GM19025 (cell line): ENCODE data around the gene DHX15.
"Not testable (repeated sequence)": the region's sequence is repeated elsewhere in the genome, so short reads cannot be mapped to it uniquely, and the experiment has no call there.

Experiments
- ATAC-seq: cut with Tn5 transposase; IDR thresholded peaks from one replicate; pipeline ENCODE4 v1.9.1; 2021; ENCODE audit warnings: mild to moderate bottlenecking, low read depth, moderate library complexity; ENCODE audit not compliant: unreplicated experiment

The DHX15 gene

GRCh38 chr4:24550441-24551175 is 33.7 kb downstream of the DHX15 start:
- no peak for ATAC-seq

- ATAC-seq, result no peak
Observed at GRCh38 chr4:24547979-24548378, 36.4 kb downstream of the DHX15 start.

DNA sequence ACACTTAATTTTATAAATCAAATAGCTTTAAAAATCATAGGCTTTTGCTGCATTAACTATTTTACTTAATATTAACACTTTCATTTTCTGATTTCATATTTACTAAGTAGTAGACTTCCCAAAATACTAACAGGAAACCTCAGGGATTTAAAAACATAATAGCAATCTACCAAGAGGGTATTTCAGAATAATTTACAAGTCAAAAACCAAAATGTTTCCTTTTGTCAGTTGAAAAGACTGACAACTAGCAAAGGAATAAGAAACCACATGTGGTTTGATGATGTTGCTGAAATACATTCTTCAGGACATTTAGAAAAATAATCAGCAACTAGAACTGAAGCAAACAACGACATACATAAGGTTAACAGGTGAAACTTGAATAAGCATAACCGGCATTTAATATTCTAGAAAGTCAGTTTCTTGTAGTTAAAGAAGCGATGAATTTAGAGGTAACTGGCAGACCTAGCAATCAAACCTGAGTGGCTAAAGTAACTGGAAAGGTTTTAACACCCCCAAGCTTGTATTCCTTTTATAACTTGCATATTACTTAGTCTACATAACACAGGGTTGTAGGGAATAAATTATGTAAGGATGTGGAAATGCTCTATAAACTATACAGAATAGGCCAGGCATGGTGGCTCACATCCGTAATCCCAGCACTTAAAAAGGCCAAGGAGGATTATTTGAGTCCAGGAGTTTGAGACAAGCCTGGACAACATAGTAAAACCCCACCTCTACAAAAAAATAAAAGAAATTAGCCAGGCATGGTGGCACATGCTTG is 40.0 kb downstream of the DHX15 start:
- ATAC-seq, result no peak

- no peak for ATAC-seq
Observed at GRCh38 chr4:24537025-24537424, 47.3 kb downstream of the DHX15 start.

GRCh38 chr4:24535399-24535798 is 49.0 kb downstream of the DHX15 start:
- no peak for ATAC-seq

GRCh38 chr4:24533364-24533763 is 51.0 kb downstream of the DHX15 start:
- ATAC-seq, result no peak

- ATAC-seq, result peak; percentile 97
Observed at GRCh38 chr4:24529555-24529954, 54.8 kb downstream of the DHX15 start.

GRCh38 chr4:24527371-24527770 is 57.0 kb downstream of the DHX15 start:
- no peak for ATAC-seq

GRCh38 chr4:24521544-24521943 is 62.8 kb downstream of the DHX15 start:
- no peak for ATAC-seq

DNA sequence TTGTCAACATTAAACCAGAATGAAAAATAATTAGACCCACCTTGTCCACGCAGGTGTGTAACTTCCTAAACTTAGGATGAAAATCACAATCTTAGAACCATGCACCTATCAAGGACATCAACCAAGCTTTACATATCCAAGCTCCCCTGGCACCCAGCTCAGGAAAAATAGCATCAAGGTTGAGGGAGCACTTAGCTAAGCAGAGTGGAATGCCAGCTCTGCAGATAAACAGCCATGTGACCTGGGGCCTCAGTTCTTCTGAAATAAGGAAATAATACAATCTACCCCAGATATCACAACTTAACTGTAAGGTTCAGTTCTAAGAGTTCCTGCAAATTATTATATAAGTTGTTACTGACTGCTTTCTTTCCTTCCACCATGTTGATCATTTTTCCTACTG is 64.7 kb downstream of the DHX15 start:
- no peak for ATAC-seq

- no peak for ATAC-seq
Observed at GRCh38 chr4:24517676-24518075, 66.7 kb downstream of the DHX15 start.

DNA sequence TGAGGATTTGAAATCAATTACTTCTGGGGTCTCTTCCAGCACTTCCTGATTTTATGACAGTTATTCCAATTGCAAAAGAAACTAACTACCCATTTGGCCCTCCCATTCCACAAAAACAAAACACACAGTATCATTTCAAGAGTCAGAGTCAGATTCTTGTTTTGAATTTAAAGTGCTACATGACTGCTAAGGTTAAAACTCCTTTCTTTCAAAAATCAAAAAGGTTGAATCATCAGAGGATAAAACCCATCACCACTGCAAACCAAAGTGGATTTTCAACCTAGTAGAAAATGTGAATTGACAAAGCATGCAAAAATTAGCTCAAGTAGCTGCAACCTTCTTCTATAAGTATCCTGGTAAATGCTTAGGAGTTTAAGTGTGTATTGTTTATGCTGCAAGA is 67.4 kb downstream of the DHX15 start:
- ATAC-seq, result no peak

DNA sequence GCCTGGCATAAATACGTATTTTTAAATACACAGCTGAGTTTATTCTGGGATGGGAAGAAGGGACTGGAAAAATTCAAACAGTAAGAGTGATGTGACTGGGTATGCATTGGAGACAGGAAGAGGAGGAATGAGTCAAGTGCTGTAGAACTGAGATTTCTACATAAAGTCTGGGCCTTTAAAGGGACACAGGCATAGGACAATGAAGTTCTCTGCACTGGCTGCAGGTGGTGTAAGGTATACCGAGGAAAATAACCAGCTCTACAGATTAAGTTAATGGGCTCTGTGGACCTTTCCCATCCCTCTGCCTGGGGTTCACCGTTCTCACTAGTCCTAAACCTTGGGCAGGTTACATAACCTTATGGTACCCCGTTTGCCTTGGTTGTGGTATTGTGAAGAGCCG is 68.7 kb downstream of the DHX15 start:
- no peak for ATAC-seq

DNA sequence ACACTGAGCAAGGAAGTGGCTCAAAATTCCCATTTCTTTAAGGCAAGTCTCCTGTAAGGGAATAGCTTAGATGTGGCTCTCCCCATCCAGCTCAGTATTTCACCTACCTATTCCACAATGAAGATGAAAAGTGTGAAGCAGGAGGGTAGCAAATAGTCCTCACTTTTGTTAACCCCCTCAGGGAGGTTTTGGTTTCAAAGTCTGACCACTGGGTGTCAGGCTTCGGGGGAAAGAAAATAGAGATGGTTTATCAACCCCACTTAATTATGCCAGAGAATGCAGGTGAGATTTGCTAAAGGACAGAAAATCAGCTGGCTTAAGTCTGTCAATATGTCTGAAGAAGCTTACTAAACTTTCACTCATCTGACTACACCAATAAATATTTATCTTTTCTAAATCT is 69.5 kb downstream of the DHX15 start:
- no peak for ATAC-seq

- no peak for ATAC-seq
Observed at GRCh38 chr4:24513718-24514117, 70.6 kb downstream of the DHX15 start.

- no peak for ATAC-seq
Observed at GRCh38 chr4:24511371-24512063, 72.8 kb downstream of the DHX15 start.

- no peak for ATAC-seq
Observed at GRCh38 chr4:24510091-24510490, 74.3 kb downstream of the DHX15 start.

GRCh38 chr4:24508541-24508940 is 75.8 kb downstream of the DHX15 start:
- ATAC-seq, result no peak

GRCh38 chr4:24507439-24507838 is 76.9 kb downstream of the DHX15 start:
- ATAC-seq, result no peak

DNA sequence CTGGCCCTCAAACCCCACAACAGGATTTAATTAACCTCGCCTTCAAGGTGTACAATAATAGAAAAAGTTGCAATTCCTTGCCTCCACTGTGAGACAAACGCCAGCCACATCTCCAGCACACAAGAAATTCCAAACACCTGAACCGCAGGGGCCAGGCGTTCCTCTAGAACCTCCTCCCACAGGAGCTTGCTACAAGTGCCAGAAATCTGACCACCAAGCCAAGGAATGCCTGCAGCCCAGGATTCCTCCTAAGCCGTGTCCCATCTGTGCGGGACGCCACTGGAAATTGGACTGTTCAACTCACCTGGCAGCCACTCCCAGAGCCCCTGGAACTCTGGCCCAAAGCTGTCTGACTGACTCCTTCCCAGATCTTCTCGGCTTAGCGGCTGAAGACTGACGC is 81.3 kb downstream of the DHX15 start:
- not testable (repeated sequence) for ATAC-seq

DNA sequence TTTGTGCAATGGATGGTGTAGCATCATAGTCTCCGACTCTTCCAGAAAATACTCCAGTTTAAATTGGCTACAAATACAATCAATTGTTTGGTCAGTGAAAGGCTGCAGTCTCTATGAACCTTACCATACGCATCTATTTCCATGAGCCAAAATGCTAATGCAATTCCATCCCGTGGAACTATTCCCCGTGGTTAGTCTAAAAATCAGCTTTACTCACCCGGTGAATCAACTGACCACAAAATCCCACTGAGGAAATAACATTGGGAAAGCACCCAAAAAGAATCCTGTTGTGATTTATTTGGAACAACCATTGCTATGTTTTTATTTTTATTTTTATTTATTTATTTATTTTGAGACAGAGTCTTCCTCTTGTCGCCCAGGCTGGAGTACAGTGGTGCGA is 87.1 kb downstream of the DHX15 start:
- no peak for ATAC-seq
